AG09309 (cell line): ENCODE data around the gene SBNO2.

Experiments used
- DNase-seq: peaks from one replicate; pipeline ENCODE4 v3.0.0-alpha.2; 2010; ENCODE audit warnings: low read depth
- H3K4me3 ChIP-seq: 2 replicates; pipeline ENCODE4 v1.5.1; 2011; ENCODE audit warnings: mild to moderate bottlenecking, low read depth, low read length, moderate library complexity; ENCODE audit not compliant: control insufficient read depth
- TF ChIP-seq, protein P1 (sequence below): IDR thresholded peaks from 2 replicates; pipeline ENCODE4 v1.5.1; 2011; ENCODE audit warnings: mild to moderate bottlenecking, low read depth, low read length, inconsistent platforms; ENCODE audit not compliant: insufficient read depth, control insufficient read depth; ENCODE audit errors: missing control alignments

Gene SBNO2

DNA sequence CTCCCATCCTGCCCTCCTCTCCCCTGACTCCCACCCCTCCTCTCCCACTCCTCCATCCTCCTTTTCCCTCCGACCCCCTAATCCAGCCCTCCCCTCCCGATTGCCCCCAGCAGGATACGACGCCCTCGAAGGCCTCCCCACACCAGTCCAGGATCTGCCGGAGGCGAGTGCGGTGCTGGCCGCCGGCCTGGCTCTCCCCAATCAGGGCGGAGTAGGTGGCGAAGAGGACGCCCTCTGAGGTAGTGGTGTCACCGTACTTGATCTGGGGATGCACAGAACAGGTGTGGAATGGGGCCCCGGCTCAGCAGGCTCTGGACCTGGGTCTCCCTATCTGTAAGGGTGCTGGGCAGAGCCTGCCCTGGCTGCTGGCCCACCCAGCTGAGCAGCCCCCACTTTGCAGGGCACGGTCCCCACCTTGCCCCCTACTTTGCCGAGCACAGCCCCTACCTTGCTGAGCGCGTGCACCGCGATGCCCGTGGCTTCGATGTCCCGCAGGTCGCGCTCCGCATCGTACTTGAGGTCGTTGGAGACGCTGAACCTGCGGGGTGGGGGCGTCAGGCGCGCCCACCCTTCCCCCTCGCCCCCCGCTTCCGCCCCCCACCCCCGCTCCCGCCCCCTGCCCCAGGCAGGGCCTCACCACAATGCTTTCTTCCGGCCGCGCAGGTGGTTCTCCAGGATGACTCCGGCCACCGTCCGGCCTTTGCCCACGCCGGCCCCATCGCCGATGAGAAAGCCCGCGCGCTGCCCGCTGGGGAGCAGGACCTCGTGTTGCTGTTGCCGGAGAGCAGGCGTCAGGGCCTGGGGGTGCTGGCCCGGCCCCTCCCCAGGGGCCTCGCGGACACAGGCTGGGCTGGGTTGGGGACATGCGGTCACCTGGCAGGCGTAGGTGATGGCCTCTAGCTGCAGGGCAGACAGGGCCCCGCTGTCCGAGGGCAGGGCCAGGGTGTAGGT is 51.8 kb downstream of the SBNO2 start:
- no peak overlapping the region for H3K4me3 ChIP-seq
- TF ChIP-seq, protein P1, sequence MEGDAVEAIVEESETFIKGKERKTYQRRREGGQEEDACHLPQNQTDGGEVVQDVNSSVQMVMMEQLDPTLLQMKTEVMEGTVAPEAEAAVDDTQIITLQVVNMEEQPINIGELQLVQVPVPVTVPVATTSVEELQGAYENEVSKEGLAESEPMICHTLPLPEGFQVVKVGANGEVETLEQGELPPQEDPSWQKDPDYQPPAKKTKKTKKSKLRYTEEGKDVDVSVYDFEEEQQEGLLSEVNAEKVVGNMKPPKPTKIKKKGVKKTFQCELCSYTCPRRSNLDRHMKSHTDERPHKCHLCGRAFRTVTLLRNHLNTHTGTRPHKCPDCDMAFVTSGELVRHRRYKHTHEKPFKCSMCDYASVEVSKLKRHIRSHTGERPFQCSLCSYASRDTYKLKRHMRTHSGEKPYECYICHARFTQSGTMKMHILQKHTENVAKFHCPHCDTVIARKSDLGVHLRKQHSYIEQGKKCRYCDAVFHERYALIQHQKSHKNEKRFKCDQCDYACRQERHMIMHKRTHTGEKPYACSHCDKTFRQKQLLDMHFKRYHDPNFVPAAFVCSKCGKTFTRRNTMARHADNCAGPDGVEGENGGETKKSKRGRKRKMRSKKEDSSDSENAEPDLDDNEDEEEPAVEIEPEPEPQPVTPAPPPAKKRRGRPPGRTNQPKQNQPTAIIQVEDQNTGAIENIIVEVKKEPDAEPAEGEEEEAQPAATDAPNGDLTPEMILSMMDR = no peak
- DNase-seq = no peak

DNA sequence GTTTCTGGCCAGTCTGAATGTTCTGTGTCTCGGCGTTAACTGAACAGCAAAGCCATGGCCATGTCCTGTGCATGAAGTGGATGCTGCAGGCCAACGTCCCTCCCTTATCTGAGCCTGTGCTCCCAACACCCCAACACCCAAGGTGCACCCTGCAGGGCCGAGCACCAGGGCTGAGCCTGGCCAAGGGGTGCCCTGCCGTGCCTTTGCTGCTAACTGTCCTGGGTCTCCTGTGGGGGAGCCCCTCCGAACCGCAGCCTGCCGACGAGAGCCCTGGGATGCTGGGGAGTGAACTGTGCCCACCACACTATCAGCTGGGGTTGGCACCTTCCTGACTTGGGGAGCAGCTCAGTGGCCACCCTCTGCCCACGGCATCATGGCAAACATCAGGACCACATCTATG is 52.7 kb downstream of the SBNO2 start:
- TF ChIP-seq, protein P1 = no peak
- no peak overlapping the region for H3K4me3 ChIP-seq
- no peak for DNase-seq

DNA sequence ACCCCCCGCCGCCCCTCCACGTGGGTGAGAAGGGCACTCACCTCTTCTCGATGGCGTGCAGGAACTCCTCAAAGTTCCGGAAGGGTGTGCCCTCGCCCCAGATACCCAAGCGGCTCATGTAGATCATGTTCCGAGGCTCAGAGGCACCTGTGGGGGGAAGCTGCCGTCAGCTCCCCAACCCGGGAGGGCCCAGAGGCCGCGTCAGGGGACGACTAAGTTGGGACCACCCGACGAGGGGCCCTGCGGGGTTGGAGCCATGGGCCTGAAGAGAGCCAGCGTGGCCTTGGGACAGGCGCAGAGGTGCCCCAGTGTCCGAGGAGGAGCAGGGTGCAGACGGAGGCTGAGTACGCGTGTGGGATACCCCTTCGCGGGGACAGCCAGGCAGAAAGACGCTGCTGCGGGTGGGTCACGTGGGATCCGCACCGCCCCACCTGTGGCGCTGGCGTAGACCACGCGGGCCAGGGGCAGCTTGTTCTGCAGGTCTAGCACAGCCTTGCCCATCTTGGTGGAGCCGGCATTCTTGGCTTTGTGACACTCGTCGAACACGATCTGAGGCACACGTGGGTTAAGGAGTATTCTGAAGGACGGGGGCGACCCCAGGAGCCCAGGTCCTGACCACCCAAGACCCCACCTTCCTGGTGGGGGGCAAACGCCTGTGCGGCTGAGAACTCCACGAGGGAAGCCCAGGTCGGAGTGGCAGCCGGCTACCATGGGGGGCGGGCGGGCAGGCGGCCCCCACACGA is 54.4 kb downstream of the SBNO2 start:
- H3K4me3 ChIP-seq = no peak overlapping the region
- TF ChIP-seq, protein P1 = no peak
- no peak for DNase-seq

DNA sequence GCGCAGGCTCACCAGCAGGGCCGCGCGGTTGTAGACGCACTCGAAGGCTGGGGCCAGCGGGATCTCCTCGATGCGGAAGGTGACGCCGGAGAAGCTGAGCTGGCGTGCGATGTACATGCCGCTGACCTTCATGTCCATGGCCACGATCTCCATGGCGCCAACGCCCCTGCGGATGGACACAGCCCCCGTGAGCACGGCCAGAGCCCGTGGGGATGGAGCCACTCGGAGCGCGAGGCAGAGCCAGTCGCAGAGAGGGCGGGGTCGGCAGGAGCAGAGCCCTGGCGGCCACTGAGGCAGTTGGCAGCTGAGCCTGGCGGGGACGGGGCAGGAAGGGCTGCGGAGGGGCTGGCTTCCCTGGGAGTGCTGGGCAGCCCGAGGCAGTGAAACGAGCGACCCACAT is 55.1 kb downstream of the SBNO2 start:
- H3K4me3 ChIP-seq = no peak overlapping the region
- DNase-seq = no peak
- TF ChIP-seq, protein P1 = no peak

DNA sequence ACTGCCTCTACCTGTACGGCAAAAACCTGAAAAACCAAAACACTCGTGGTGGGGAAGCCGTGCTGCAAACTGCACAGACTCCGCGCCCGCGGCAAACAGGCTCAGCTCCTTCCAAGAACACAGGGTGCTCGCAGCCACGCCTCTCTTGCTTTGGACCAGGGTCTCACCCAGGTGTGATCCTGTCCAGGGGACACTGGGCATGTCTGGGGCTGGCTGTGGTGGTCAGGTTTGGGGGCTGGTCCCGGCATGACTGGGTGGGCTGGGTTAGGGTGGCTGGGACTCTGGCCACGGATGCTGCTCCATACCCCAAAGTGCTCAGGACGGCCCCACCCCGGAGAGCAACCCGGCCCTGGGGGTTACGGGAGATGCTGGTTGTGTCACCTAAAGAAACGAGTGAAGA is 56.4 kb downstream of the SBNO2 start:
- DNase-seq = no peak
- H3K4me3 ChIP-seq = no peak overlapping the region
- TF ChIP-seq, protein P1 = no peak

DNA sequence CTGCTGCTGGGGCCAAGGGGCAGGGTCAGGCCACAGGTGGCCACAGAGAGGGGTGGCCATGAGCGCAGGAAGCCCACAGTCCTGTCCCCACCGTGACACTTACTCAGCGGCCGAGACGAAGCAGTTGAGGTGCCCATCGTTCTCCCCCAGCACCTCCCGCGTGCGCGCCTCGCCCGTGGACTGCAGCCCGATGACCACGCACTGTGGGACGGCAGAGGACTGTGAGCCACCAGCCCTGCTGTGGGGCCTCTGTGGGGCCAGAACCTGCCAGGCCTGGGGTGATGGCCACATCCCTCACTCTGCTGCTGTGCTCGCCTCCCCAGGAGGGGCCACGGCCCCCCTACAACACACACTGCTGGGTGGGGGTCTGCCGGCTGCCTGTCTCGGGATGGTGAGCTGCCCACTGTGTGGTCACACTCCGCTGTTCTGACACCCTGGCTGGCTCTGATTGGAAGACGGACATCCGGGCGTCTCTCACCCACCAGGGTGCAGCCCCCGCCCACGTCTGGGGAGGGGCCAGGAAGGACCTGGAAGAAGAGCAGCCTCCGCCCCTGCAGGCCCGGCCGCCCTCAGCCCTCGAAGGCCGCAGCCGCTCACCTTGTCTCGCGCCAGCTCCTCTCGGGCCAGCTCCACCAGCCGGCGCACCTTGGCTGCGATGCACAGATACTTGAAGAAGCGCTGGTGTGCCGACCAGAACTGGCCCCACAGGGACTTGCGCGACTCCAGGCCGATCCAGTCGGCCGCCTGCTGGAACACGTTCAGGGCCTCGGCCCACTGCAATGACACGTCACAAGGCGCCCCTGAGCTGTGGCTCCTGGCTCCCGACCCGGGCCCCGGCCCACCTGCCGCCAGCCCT is 57.1 kb downstream of the SBNO2 start:
- TF ChIP-seq, protein P1 = no peak
- H3K4me3 ChIP-seq = no peak overlapping the region
- no peak for DNase-seq
